Adrenal gland (tissue), 5 donors: ENCODE data around the gene NCKAP5L.

ENCODE experiments used
- POLR2A ChIP-seq, 2 donors: fragments of 450-650 bp; IDR thresholded peaks; one replicate each; pipeline ENCODE4 v1.6.1; 2017; ENCODE audit warnings: antibody characterized with exemption in 2 of 2, mild to moderate bottlenecking in 2 of 2, moderate library complexity in 1 of 2
- TF ChIP-seq, protein P1 (sequence below), 6 experiments: fragments of 450-650 bp in 4 of 6; fragments of 200-600 bp in 2 of 6; sonication (generic) in 1 of 6; IDR thresholded peaks; 1 replicate in 5 of 6; 2 replicates in 1 of 6; pipeline versions ENCODE4 v1.5.1 to v1.8.0; 2016 to 2021; ENCODE audit warnings: antibody characterized with exemption in 6 of 6, mild to moderate bottlenecking in 2 of 6, moderate library complexity in 1 of 6
- donor health status: DM: no; HTN: no; CAD: no.

DNA sequence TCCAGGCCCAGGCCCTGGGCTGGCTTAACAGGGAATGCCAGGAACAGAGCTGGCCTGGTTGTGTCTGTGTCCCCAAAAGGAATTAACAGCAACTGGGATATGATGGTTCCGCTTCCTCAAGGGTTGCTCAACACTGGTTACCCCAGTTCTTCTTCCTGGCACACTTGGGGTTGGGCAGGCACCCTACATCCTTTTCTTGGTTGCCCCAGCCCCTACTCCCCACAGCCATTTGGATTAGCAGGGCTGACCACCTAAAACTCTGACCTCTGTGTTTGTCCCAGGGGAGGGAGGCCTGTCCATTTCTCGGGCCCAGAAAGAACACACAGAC is 30.8 kb downstream of the NCKAP5L start:
- TF ChIP-seq, protein P1, sequence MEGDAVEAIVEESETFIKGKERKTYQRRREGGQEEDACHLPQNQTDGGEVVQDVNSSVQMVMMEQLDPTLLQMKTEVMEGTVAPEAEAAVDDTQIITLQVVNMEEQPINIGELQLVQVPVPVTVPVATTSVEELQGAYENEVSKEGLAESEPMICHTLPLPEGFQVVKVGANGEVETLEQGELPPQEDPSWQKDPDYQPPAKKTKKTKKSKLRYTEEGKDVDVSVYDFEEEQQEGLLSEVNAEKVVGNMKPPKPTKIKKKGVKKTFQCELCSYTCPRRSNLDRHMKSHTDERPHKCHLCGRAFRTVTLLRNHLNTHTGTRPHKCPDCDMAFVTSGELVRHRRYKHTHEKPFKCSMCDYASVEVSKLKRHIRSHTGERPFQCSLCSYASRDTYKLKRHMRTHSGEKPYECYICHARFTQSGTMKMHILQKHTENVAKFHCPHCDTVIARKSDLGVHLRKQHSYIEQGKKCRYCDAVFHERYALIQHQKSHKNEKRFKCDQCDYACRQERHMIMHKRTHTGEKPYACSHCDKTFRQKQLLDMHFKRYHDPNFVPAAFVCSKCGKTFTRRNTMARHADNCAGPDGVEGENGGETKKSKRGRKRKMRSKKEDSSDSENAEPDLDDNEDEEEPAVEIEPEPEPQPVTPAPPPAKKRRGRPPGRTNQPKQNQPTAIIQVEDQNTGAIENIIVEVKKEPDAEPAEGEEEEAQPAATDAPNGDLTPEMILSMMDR (IDR thresholded peaks at IDR 0.05), result no peak
- no peak for TF ChIP-seq POLR2A (IDR thresholded peaks at IDR 0.05)
